HG02973 (cell line): ENCODE data around the gene NXN.
"Not testable (repeated sequence)": the region's sequence is repeated elsewhere in the genome, so short reads cannot be mapped to it uniquely, and the experiment has no call there.

Experiments
- ATAC-seq: cut with Tn5 transposase; IDR thresholded peaks from one replicate; pipeline ENCODE4 v1.9.1; 2021; ENCODE audit warnings: moderate library complexity; ENCODE audit not compliant: unreplicated experiment

Gene NXN

GRCh38 chr17:957856-958421, 21.6 kb downstream of the NXN start:
- no peak for ATAC-seq

- ATAC-seq = no peak
These were observed 22.7 kb downstream of the NXN start for GRCh38 chr17:956905-957304.

GRCh38 chr17:954431-955164, 25.0 kb downstream of the NXN start:
- no peak for ATAC-seq

- ATAC-seq = no peak
These were observed 25.8 kb downstream of the NXN start for GRCh38 chr17:953767-954166.

- ATAC-seq = not testable (repeated sequence)
These were observed 27.0 kb downstream of the NXN start for GRCh38 chr17:952592-952991.

GRCh38 chr17:951325-952132, 28.0 kb downstream of the NXN start:
- no peak for ATAC-seq

- ATAC-seq = no peak
These were observed 29.8 kb downstream of the NXN start for GRCh38 chr17:949623-950303.

GRCh38 chr17:948284-948852, 31.2 kb downstream of the NXN start:
- ATAC-seq = no peak

- ATAC-seq = no peak
These were observed 32.9 kb downstream of the NXN start for GRCh38 chr17:946510-947236.

GRCh38 chr17:945672-946071, 33.9 kb downstream of the NXN start:
- no peak for ATAC-seq

GRCh38 chr17:944266-944826, 35.2 kb downstream of the NXN start:
- ATAC-seq = no peak

- ATAC-seq = no peak
These were observed 44.1 kb downstream of the NXN start for GRCh38 chr17:935485-935884.

- ATAC-seq = no peak
These were observed 46.1 kb downstream of the NXN start for GRCh38 chr17:933312-934073.

- no peak for ATAC-seq
These were observed 49.3 kb downstream of the NXN start for GRCh38 chr17:930258-930657.

GRCh38 chr17:929586-929985, 50.0 kb downstream of the NXN start:
- ATAC-seq = no peak

- ATAC-seq = no peak
These were observed 51.7 kb downstream of the NXN start for GRCh38 chr17:927611-928461.

GRCh38 chr17:925817-926216, 53.8 kb downstream of the NXN start:
- no peak for ATAC-seq

- ATAC-seq = no peak
These were observed 54.7 kb downstream of the NXN start for GRCh38 chr17:924711-925475.
